ENCODE data around the gene PTPRH.
"Not testable (repeated sequence)": the region's sequence is repeated elsewhere in the genome, so short reads cannot be mapped to it uniquely, and the experiment has no call there.

The PTPRH gene

DNA sequence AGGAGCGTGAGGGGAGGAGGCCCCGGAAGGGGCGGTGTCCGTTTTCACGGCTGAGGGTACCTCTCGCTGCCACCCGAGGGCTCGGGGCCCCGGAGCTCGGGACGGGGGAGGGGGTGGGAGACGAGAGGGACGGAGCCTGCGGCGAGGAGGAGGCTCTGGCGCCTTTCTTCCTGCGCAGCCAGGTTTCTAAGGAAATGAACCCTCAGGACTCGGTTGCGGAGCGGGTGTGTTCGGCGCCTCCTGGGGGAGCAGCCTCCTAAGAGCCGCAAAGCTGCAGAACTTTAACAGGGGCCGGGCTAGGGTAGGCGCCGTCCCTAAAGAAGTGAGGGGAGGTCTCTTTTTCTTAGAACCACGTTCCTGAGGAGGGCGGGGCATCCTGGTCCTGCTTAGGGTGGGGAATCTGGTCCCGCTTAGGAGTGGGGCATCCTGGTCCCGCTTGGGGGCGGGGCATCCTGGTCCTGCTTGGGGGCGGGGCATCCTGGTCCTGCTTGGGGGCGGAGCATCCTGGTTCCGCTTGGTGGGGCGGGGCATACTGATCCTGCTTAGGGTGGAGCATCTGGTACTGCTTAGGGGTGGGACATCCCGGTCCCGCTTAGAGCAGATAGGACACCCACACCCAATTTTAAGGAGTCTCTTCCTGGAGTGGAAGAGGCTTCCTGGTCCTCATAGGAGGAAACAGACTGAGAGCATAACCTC, 35.4 kb downstream of the PTPRH start:
- TF ChIP-seq FOXP2 (optimal IDR thresholded peaks at IDR 0.05; ENCODE audit: control extremely low read depth, extremely low read length, insufficient read depth) (no peak), POLR2AphosphoS5 (IDR thresholded peaks at IDR 0.05; ENCODE audit: borderline replicate concordance, low read depth, low read length) (peak; percentile 78)
- DNase-seq (ENCODE audit: low read depth, low spot score) = peak; percentile 93
- Histone ChIP-seq H3K9ac (ENCODE audit: insufficient read length) (peak overlapping the region; percentile 61), H3K36me3 (ENCODE audit: insufficient read depth, low read length) (no peaks in the 10 kb centered on the region), H3K9me3 (ENCODE audit: low read depth, low read length) (no peaks in the 10 kb centered on the region), H3K4me3 (peak overlapping the region; percentile 73), H3K27ac (peak overlapping the region; percentile 95)

DNA sequence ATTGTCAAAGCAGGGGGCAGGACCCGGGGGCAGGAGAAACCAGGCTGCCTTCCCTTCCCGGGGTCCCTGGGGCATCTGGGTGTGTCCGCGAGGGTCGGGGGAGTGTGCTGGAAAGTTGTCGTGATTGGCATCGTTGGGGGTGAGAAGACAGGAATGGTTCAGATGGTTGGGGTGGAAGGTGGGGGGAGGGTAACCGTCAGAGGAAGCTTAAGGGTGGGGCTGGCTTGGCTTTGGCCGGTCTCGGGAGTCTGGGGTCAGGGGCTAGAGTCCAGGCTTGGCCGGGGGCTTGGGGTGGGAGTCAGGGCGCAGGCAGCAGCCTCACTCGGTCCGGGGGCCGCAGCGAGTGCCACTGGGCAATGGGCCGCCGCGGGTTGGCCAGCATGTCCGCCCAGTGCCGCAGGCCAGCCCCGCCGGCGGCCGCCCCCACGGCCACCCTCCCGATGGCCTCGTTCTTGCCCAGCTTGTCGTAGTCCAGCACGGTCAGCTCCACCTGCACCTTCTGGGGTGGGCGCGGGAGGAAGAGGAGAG, 36.1 kb downstream of the PTPRH start:
- Histone ChIP-seq H3K9me3 (ENCODE audit: low read depth, low read length) (no peaks in the 10 kb centered on the region), H3K9ac (ENCODE audit: insufficient read length) (peak overlapping the region; percentile 61), H3K4me3 (peak overlapping the region; percentile 73), H3K36me3 (ENCODE audit: insufficient read depth, low read length) (no peaks in the 10 kb centered on the region), H3K27ac (peak overlapping the region; percentile 95)
- TF ChIP-seq FOXP2 (optimal IDR thresholded peaks at IDR 0.05; ENCODE audit: control extremely low read depth, extremely low read length, insufficient read depth) (no peak), EZH2 (IDR thresholded peaks at IDR 0.05) (no peak), POLR2AphosphoS5 (IDR thresholded peaks at IDR 0.05; ENCODE audit: borderline replicate concordance, low read depth, low read length) (peak; percentile 3; the same call in 1 of the 2 replicates)
- DNase-seq (ENCODE audit: low read depth, low spot score) = no peak

DNA sequence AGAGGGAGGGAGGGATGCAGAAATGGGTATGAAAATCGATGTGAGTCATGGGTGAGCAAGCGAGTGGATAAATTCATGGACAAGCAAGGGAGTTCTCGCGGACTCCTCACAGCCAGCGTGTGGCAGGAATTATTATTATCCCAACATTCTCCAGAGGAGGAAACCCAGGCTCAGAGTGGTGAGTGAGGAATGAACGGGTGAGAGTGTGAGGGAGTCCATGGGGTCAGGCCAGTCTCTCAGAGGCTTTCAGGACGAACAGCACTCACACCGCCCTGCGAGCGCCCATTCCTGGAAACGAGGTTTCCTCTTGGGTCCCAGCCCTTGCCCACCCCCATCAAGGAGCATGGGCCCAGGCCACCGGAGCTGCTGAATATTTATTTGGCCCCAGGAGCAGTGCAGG, 36.6 kb downstream of the PTPRH start:
- H3K9me3 ChIP-seq (ENCODE audit: low read depth, low read length) = no peaks in the 10 kb centered on the region
- no peak for DNase-seq (ENCODE audit: low read depth, low spot score)
- TF ChIP-seq FOXP2 (optimal IDR thresholded peaks at IDR 0.05; ENCODE audit: control extremely low read depth, extremely low read length, insufficient read depth) = no peak
- TF ChIP-seq EZH2 (IDR thresholded peaks at IDR 0.05) = no peak
- no peak; the same call in 1 of the 2 replicates for TF ChIP-seq POLR2AphosphoS5 (IDR thresholded peaks at IDR 0.05; ENCODE audit: borderline replicate concordance, low read depth, low read length)
- peak overlapping the region; percentile 73 for H3K4me3 ChIP-seq
- no peaks in the 10 kb centered on the region for H3K36me3 ChIP-seq (ENCODE audit: insufficient read depth, low read length)
- H3K27ac ChIP-seq = peak overlapping the region; percentile 95
- no peak overlapping the region for H3K9ac ChIP-seq (ENCODE audit: insufficient read length)

DNA sequence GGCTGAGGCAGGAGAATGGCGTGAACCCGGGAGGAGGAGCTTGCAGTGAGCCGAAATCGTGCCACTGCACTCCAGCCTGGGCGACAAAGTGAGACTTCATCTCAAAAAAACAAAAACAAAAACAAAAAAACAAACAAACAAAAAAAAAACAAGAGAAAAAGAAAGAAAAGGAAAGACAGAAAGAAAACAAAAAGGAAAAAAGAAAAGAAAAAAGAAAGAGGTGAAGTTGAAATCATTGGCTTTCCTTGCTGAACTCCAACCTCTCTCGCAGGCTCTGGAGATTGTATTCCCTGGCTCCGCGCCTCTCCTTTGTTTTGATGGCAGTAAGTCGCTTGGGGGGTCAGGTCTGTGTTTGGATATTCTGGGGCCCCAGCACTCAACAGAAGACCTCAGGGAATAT, 37.0 kb downstream of the PTPRH start:
- not testable (repeated sequence) for DNase-seq (ENCODE audit: low read depth, low spot score); H3K4me3 ChIP-seq; H3K36me3 ChIP-seq (ENCODE audit: insufficient read depth, low read length); H3K9me3 ChIP-seq (ENCODE audit: low read depth, low read length); H3K9ac ChIP-seq (ENCODE audit: insufficient read length)
- H3K27ac ChIP-seq = peak overlapping the region; percentile 95

DNA sequence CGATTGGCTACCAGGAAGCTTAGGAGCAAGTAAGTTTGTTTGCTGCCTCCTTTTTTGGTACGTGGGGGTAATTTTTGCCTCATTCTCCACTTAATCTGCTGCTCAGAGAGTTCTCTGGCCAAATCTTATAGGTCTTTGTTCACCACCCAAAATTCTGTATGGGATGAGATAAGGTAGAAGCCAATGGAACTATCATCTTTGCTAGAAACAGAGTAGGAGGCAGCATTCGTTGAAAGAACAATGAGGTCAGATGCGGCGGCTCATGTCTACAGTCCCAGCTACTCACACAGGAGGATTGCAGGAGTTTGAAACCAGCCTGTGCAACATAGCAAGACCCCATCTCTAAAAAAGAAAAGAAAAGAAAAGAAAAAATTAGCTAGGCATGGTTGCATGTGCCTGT, 37.9 kb downstream of the PTPRH start:
- Histone ChIP-seq H3K27ac (peak overlapping the region; percentile 78), H3K36me3 (ENCODE audit: insufficient read depth, low read length) (no peaks in the 10 kb centered on the region), H3K4me3 (no peak overlapping the region), H3K9ac (ENCODE audit: insufficient read length) (no peak overlapping the region), H3K9me3 (ENCODE audit: low read depth, low read length) (no peaks in the 10 kb centered on the region)
- TF ChIP-seq FOXP2 (optimal IDR thresholded peaks at IDR 0.05; ENCODE audit: control extremely low read depth, extremely low read length, insufficient read depth) (no peak), POLR2AphosphoS5 (IDR thresholded peaks at IDR 0.05; ENCODE audit: borderline replicate concordance, low read depth, low read length) (no peak), EZH2 (IDR thresholded peaks at IDR 0.05) (no peak)
- DNase-seq (ENCODE audit: low read depth, low spot score) = no peak

DNA sequence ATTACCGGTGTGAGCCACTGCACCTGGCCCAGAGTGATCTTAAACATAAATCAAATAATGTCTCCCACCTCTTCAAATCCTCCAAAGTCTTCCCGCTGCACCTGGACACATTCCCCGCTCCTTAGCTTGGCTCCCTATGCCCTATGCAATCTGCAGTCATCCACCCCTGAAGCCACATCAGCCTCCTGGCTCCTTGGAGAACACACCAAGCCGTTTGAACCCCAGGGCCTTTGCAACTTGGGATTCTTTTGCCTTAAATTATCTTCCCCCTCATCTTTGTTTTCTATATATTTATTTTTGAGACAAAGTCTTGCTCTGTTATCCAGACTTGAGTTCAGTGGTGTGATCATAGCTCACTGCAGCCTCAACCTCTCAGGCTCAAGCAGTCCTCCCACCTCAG, 40.2 kb downstream of the PTPRH start:
- Histone ChIP-seq H3K36me3 (ENCODE audit: insufficient read depth, low read length) (no peaks in the 10 kb centered on the region), H3K4me3 (no peak overlapping the region), H3K27ac (no peak overlapping the region), H3K9ac (ENCODE audit: insufficient read length) (no peak overlapping the region), H3K9me3 (ENCODE audit: low read depth, low read length) (no peaks in the 10 kb centered on the region)
- TF ChIP-seq EZH2 (IDR thresholded peaks at IDR 0.05) (no peak), POLR2AphosphoS5 (IDR thresholded peaks at IDR 0.05; ENCODE audit: borderline replicate concordance, low read depth, low read length) (no peak), FOXP2 (optimal IDR thresholded peaks at IDR 0.05; ENCODE audit: control extremely low read depth, extremely low read length, insufficient read depth) (no peak)
- no peak for DNase-seq (ENCODE audit: low read depth, low spot score)

DNA sequence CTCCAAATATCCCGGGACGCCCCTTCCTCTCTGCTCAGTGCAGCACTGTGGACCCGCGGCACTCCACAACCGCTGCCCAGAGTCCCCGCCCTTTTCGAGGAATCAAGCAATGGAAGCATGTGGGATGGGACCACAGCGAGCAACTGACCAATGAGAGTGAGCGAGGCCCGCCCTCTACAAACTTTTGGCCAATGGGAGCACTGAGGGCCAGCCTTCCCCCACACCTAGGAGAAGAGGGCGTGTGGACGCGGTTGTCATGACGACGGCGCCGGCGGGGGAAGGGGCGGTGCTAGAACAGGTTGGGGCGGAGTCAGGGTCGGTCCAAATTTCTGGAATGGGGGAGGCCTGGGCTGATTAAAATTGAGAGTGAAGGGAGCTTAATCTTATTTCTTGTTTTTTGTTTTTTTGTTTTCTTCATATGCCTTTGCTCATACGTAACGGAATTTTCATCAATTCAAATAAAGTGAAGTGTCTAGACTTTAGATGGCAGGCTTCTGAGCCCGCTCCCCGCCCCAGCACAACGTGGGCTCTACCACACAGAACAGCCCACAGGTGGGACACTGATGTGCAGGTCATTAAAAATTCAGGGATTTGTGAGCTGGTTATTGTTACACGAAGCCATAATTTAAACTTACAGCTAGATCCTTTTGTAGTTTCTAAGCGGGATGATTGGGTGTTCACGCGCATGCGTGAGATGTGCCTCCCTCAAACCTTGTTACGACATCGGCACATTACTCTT, 42.6 kb downstream of the PTPRH start, which contains the start of gene DNAAF3:
TSS of gene DNAAF3 (minus strand) at position 84 of the 739 bp plus-strand sequence. CDS start 200 bp downstream, outside the sequence.
- H3K36me3 ChIP-seq (ENCODE audit: insufficient read depth, low read length) = no peaks in the 10 kb centered on the region
- TF ChIP-seq EZH2 (IDR thresholded peaks at IDR 0.05) (no peak), FOXP2 (optimal IDR thresholded peaks at IDR 0.05; ENCODE audit: control extremely low read depth, extremely low read length, insufficient read depth) (no peak), POLR2AphosphoS5 (IDR thresholded peaks at IDR 0.05; ENCODE audit: borderline replicate concordance, low read depth, low read length) (0 out of 2 replicates have a peak, but pooled peaks have one; percentile 23)
- peak within 1 kb of the TSS; percentile 75 for H3K4me3 ChIP-seq
- DNase-seq (ENCODE audit: low read depth, low spot score) = peak; percentile 97
- H3K27ac ChIP-seq = peak within 1 kb of the TSS; percentile 89
- H3K9ac ChIP-seq (ENCODE audit: insufficient read length) = peak within 1 kb of the TSS; percentile 87
- H3K9me3 ChIP-seq (ENCODE audit: low read depth, low read length) = no peaks in the 10 kb centered on the region

DNA sequence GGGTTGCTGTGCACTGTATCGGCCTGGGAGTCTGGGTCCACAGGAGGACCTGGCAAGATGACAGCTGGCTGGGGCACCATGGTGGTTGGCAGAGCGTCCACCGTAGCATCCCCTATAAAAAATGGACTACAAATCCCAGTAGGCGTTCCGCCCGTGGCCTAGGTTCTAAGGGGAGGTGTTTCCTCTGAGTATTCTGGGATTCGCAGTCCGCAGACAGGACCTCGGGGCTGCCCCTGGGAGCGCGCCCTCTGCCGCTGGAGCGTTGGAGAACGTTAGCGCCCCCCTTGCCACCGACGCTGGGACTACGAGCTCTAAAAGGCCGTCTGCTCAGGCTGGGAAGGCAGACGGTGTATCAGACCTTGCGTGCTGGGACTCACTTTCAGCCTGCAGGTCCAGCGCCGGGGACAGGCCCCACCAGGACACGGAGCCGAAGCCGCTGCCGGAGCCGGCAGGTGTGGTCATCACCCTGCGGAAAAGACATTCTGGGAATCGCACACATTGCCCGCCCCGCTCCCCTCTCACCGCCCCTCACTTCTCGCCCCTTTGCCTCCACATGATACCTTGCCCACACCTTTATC, 43.3 kb downstream of the PTPRH start:
- no peaks in the 10 kb centered on the region for H3K9me3 ChIP-seq (ENCODE audit: low read depth, low read length)
- TF ChIP-seq POLR2AphosphoS5 (IDR thresholded peaks at IDR 0.05; ENCODE audit: borderline replicate concordance, low read depth, low read length) = no peak
- no peak for TF ChIP-seq EZH2 (IDR thresholded peaks at IDR 0.05)
- no peak for TF ChIP-seq FOXP2 (optimal IDR thresholded peaks at IDR 0.05; ENCODE audit: control extremely low read depth, extremely low read length, insufficient read depth)
- H3K4me3 ChIP-seq = peak overlapping the region; percentile 75
- no peak for DNase-seq (ENCODE audit: low read depth, low spot score)
- no peak overlapping the region for H3K27ac ChIP-seq
- H3K9ac ChIP-seq (ENCODE audit: insufficient read length) = no peak overlapping the region
- H3K36me3 ChIP-seq (ENCODE audit: insufficient read depth, low read length) = no peaks in the 10 kb centered on the region
